HUES48 (cell line): Measurements from ENCODE around the gene SNCAIP.

Experiments used
- H3K27ac ChIP-seq: one replicate; pipeline ENCODE4 v1.7.0; 2013; ENCODE audit warnings: low read depth, low read length, inconsistent platforms
- H3K27me3 ChIP-seq: 2 replicates; pipeline ENCODE4 v1.6.1; 2013; ENCODE audit warnings: mild to moderate bottlenecking, low read length; ENCODE audit not compliant: control insufficient read depth, insufficient read depth
- H3K36me3 ChIP-seq: 2 replicates; pipeline ENCODE4 v1.6.1; 2013; ENCODE audit warnings: low read length; ENCODE audit not compliant: control insufficient read depth, insufficient read depth
- H3K4me1 ChIP-seq: 2 replicates; pipeline ENCODE4 v1.6.1; 2013; ENCODE audit warnings: mild to moderate bottlenecking, low read length; ENCODE audit not compliant: control insufficient read depth, insufficient read depth
- H3K4me3 ChIP-seq: 2 replicates; pipeline ENCODE4 v1.5.1; 2013; ENCODE audit warnings: mild to moderate bottlenecking, low read depth, low read length
- H3K9ac ChIP-seq: 2 replicates; pipeline ENCODE4 v1.6.1; 2013; ENCODE audit warnings: mild to moderate bottlenecking, low read depth, low read length, moderate library complexity
- H3K9me3 ChIP-seq: 2 replicates; pipeline ENCODE4 v1.6.1; 2013; ENCODE audit warnings: low read length; ENCODE audit not compliant: control insufficient read depth, insufficient read depth

Gene SNCAIP

GRCh38 chr5:122445070-122445469 lies 133.0 kb downstream of the SNCAIP start:
- H3K27me3 ChIP-seq = no peaks in the 10 kb centered on the region
- no peak overlapping the region for H3K4me3 ChIP-seq
- H3K9ac ChIP-seq = no peak overlapping the region
- H3K9me3 ChIP-seq = no peaks in the 10 kb centered on the region
- H3K4me1 ChIP-seq = no peaks in the 10 kb centered on the region
- H3K27ac ChIP-seq = no peak overlapping the region
- H3K36me3 ChIP-seq = no peaks in the 10 kb centered on the region

- Histone ChIP-seq H3K27me3 (no peaks in the 10 kb centered on the region), H3K27ac (no peak overlapping the region), H3K4me3 (no peak overlapping the region), H3K36me3 (0 out of 2 replicates have a peak, but pooled peaks cover 3% of the 10 kb centered on the region), H3K4me1 (no peaks in the 10 kb centered on the region), H3K9ac (no peak overlapping the region), H3K9me3 (no peaks in the 10 kb centered on the region)
Observed at GRCh38 chr5:122447072-122447471, 135.0 kb downstream of the SNCAIP start.

- Histone ChIP-seq H3K27me3 (no peaks in the 10 kb centered on the region), H3K4me3 (no peak overlapping the region), H3K9me3 (no peaks in the 10 kb centered on the region), H3K27ac (no peak overlapping the region), H3K4me1 (no peaks in the 10 kb centered on the region), H3K36me3 (0 out of 2 replicates have a peak, but pooled peaks cover 3% of the 10 kb centered on the region), H3K9ac (no peak overlapping the region)
Observed at GRCh38 chr5:122447879-122448278, 135.8 kb downstream of the SNCAIP start.

GRCh38 chr5:122454541-122454940 lies 142.5 kb downstream of the SNCAIP start:
- Histone ChIP-seq H3K27ac (no peak overlapping the region), H3K9ac (no peak overlapping the region), H3K27me3 (no peaks in the 10 kb centered on the region), H3K4me1 (no peaks in the 10 kb centered on the region), H3K9me3 (no peaks in the 10 kb centered on the region), H3K36me3 (0 out of 2 replicates have a peak, but pooled peaks cover 3% of the 10 kb centered on the region), H3K4me3 (no peak overlapping the region)

GRCh38 chr5:122455939-122456338 lies 143.9 kb downstream of the SNCAIP start:
- Histone ChIP-seq H3K27ac (no peak overlapping the region), H3K36me3 (no peaks in the 10 kb centered on the region), H3K4me3 (no peak overlapping the region), H3K4me1 (no peaks in the 10 kb centered on the region), H3K9me3 (no peaks in the 10 kb centered on the region), H3K9ac (no peak overlapping the region), H3K27me3 (no peaks in the 10 kb centered on the region)

GRCh38 chr5:122457178-122457826 lies 145.3 kb downstream of the SNCAIP start:
- Histone ChIP-seq H3K9ac (no peak overlapping the region), H3K9me3 (no peaks in the 10 kb centered on the region), H3K36me3 (no peaks in the 10 kb centered on the region), H3K27ac (no peak overlapping the region), H3K4me3 (no peak overlapping the region), H3K27me3 (no peaks in the 10 kb centered on the region), H3K4me1 (no peaks in the 10 kb centered on the region)

GRCh38 chr5:122458278-122458872 lies 146.3 kb downstream of the SNCAIP start:
- Histone ChIP-seq H3K9ac (no peak overlapping the region), H3K27ac (no peak overlapping the region), H3K27me3 (no peaks in the 10 kb centered on the region), H3K4me1 (peaks cover 9% of the 10 kb centered on the region; the same call in 1 of the 2 replicates), H3K4me3 (no peak overlapping the region), H3K36me3 (no peaks in the 10 kb centered on the region), H3K9me3 (no peaks in the 10 kb centered on the region)

GRCh38 chr5:122462486-122462885 lies 150.4 kb downstream of the SNCAIP start:
- Histone ChIP-seq H3K27ac (peak overlapping the region; percentile 5), H3K9me3 (no peaks in the 10 kb centered on the region), H3K36me3 (no peaks in the 10 kb centered on the region), H3K4me1 (peaks cover 27% of the 10 kb centered on the region), H3K27me3 (no peaks in the 10 kb centered on the region), H3K4me3 (no peak overlapping the region), H3K9ac (no peak overlapping the region)

- Histone ChIP-seq H3K9me3 (no peaks in the 10 kb centered on the region), H3K27me3 (no peaks in the 10 kb centered on the region), H3K9ac (no peak overlapping the region), H3K36me3 (no peaks in the 10 kb centered on the region), H3K4me1 (peaks cover 27% of the 10 kb centered on the region), H3K27ac (no peak overlapping the region), H3K4me3 (no peak overlapping the region)
Observed at GRCh38 chr5:122463221-122463620, 151.2 kb downstream of the SNCAIP start.

- H3K36me3 ChIP-seq = no peaks in the 10 kb centered on the region
- no peaks in the 10 kb centered on the region for H3K27me3 ChIP-seq
- H3K9me3 ChIP-seq = no peaks in the 10 kb centered on the region
- H3K27ac ChIP-seq = no peak overlapping the region
- peaks cover 27% of the 10 kb centered on the region for H3K4me1 ChIP-seq
- H3K9ac ChIP-seq = no peak overlapping the region
- no peak overlapping the region for H3K4me3 ChIP-seq
Observed at GRCh38 chr5:122464191-122464590, 152.2 kb downstream of the SNCAIP start.

- Histone ChIP-seq H3K27ac (no peak overlapping the region), H3K4me1 (peaks cover 27% of the 10 kb centered on the region), H3K9me3 (no peaks in the 10 kb centered on the region), H3K9ac (no peak overlapping the region), H3K4me3 (no peak overlapping the region), H3K36me3 (no peaks in the 10 kb centered on the region), H3K27me3 (no peaks in the 10 kb centered on the region)
Observed at GRCh38 chr5:122465031-122465577, 153.1 kb downstream of the SNCAIP start.
